Fibroblast of the aortic adventitia (primary cell): ENCODE measurements around the gene TDP1. TPM values are rescaled to one million over a fixed set of nuclear protein-coding genes. Genes with fewer than 3 reads are reported as not detected.
A peak's percentile ranks its signal among the peaks of the same experiment; 100 is the strongest.

Source experiments
- DNase-seq: peaks from one replicate; pipeline ENCODE4 v3.0.0-alpha.2; 2010; ENCODE audit warnings: low read depth
- H3K4me3 ChIP-seq: 2 replicates; pipeline ENCODE4 v1.5.1; 2011; ENCODE audit warnings: low read depth, mild to moderate bottlenecking, control low read depth, low read length, moderate library complexity
- CTCF ChIP-seq: IDR thresholded peaks from 2 replicates; pipeline ENCODE4 v1.5.1; 2011; ENCODE audit warnings: mild to moderate bottlenecking, low read length, control low read depth, inconsistent platforms; ENCODE audit not compliant: insufficient read depth
- total RNA-seq: library from RNA; depleted of rRNA; stranded (reverse); fragments of >200 nt; gene quantifications from 2 replicates; pipeline ENCODE4 v1.2.3, GENCODE V29; 2012; ENCODE audit warnings: low replicate concordance

The TDP1 gene
- total RNA-seq, 1 donor = 28.7 TPM

- no peak for TF ChIP-seq CTCF
- no peak overlapping the region for H3K4me3 ChIP-seq
- DNase-seq = no peak
These were observed 94.5 kb downstream of the TDP1 start for GRCh38 chr14:90050271-90050670.

DNA sequence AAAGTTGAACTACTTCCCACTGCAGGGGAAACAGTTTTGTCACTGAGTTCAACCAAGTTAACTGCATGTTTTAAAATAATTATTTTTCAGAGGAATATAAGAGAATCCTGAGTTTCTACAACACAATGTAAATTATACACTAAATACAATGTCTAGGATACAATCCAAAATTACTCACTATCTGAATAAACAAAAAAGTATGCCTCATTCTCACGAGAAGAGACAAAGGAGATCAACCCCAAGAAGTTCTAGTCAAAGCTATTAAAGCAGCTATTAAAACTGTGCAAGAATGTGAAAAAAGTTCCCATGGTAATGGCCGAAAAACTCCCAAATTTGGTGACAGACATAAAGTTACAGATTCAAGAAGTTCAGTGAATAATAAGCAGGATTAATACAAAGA, 97.3 kb downstream of the TDP1 start:
- no peak for TF ChIP-seq CTCF
- peak; percentile 16 for DNase-seq
- H3K4me3 ChIP-seq = no peak overlapping the region

DNA sequence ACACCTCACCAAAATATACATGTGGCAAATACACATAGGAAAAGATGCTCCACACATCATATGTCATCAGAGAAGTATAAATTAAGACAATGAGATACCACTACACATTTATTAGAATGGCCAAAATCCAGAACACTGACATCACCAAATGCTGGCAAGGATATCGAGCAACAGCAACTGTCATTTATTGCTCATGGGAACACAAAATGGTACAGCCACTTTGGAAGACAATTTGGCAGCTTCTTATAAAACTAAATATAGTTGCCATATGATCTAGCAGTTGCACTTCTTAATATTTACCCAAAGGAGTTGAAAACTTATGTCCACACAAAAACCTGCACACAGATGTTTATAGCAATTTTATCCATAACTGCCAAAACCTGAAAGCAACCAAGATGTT, 99.1 kb downstream of the TDP1 start:
- H3K4me3 ChIP-seq = no peak overlapping the region
- no peak for DNase-seq
- no peak for TF ChIP-seq CTCF

- DNase-seq = no peak
- H3K4me3 ChIP-seq = no peak overlapping the region
- no peak for TF ChIP-seq CTCF
These were observed 101.1 kb downstream of the TDP1 start for GRCh38 chr14:90056826-90057225.

- no peak for TF ChIP-seq CTCF
- H3K4me3 ChIP-seq = no peak overlapping the region
- no peak for DNase-seq
These were observed 103.2 kb downstream of the TDP1 start for GRCh38 chr14:90058876-90059458.

DNA sequence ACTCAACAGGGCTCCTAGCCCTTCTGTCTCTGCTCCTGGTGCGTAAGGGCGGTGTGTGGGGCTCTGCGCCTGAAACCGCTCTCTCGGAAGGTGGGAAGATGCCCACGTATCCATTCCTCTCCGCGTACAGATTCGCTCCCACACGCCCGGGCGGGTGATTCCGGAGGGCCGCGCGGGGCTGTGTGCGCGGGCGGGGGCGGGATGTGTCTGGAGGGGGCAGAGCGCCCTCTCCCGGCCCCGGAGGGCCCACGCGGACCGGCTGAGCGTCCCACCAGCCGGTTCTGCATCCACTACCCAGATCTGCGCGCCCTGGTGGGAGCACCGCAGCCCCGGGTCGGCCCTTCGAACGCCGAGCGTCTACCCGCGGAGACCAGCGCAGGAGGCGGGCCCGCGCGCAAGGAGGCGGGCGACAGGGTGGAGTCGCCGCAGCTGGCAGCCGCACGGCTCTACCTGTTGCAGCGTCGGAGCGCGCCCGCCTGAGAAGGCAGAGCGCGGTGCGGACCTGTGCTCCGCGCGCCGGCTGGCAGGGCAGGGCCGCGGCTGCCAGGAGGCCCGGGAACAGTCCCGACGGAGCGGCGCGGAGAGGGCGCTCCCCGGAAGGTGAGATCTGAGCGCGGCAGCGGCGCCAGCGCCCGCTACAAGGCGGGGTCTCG, 104.7 kb downstream of the TDP1 start:
- peak; percentile 54 for TF ChIP-seq CTCF
- peak overlapping the region; percentile 62 for H3K4me3 ChIP-seq
- peak; percentile 40 for DNase-seq
